Head of caudate nucleus (tissue), 42 donors: Measurements from ENCODE around the gene BRD9.
"Not testable (repeated sequence)": the region's sequence is repeated elsewhere in the genome, so short reads cannot be mapped to it uniquely, and the experiment has no call there.

Experiments
- DNase-seq, 42 donors: peaks; one replicate each; pipeline versions ENCODE4 v3.0.0 to v3.0.0-alpha.2; 2020 to 2021; ENCODE audit warnings: mixed read lengths in 7 of 42
- intact Hi-C: fragments of 100-400 bp; cut with DNase I; formaldehyde crosslinking; loops from one replicate; pipeline ENCODE4 v1.15.0; 2022

Gene BRD9

DNA sequence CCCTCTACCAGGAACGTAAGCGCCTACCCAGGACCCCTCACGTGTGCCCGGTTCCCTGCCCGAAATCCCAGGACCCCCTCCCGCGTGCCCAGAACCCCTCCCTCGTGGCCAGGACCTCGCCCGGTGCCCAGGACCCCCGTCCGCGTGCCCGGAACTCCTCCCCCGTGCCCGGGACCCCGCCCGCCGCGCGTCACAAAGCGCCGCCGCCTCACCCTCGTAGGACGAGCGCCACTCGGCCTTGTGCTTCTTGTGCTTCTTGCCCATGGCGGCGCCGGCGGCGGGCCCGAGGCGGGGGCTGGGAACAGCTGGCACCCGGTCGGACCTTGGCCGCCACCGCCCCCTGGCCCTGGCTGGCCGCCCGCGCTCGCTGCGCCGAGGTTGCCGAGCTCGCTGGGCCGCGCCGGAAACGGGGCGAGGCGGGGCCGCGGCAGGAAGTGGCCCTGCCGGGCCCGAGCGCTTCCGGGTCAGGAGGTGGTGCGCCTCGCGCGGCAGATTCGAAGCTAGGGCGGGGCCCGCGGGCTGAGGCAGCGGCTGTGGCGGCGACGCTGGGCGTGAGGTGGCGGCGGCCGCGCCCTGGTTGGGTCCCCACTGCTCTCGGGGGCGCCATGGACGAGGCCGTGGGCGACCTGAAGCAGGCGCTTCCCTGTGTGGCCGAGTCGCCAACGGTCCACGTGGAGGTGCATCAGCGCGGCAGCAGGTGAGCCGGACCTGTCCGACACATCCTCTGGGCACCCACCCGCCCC lies at the start of gene BRD9, which contains the start of gene TRIP13:
TSS of gene BRD9 (minus strand) at position 408 of the 743 bp plus-strand sequence. CDS start at position 264, 144 bp downstream.
TSS of gene TRIP13 (plus strand) at position 491 of the 743 bp plus-strand sequence. CDS start at position 606, 115 bp downstream.
- intact Hi-C loops, result loop anchor here (10.0 kb wide), 2 partner anchors 418 to 448 kb away; partner anchors contain the start of gene EXOC3
- peak; percentile 40 to 94 (median 88) for DNase-seq

DNA sequence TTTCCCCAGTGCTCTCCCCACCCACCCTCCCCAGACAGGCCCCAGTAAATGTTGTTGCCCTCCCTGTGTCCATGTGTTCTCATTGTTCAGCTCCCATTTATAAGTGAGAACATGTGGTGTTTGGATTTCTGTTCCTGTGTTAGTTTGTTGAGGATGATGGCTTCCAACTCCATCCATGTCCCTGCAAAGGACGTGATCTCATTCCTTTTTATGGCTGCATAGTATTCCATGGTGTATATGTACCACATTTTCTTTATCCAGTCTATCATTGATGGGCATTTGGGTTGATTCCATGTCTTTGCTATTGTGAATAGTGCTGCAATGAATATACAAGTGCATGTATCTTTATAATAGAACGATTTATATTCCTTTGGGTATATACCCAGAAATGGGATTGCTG lies 48.1 kb upstream of the BRD9 start:
- intact Hi-C loops, result not testable (repeated sequence)

DNA sequence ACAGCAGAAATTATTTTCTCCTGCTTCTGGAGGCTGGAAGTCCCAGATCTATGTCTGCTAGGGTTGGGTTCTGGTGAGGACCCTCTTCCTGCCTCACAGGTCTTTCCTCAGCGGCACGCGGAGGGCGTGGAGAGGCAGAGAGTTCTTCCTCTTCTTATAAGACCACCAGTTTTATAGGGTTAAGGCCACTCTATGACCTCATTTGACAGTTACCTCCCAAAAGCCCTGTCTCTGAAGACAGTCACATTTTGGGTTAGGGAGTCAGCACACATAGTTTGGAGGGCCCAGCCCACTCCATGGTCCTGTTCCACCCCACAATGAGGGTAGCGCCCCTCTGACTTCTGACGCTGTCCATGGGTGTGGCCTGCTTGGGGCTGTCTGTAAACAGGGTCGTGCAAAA lies 46.8 kb upstream of the BRD9 start:
- peak in 3 of 42 donors; percentile 3 to 22 (median 12) for DNase-seq
- intact Hi-C loops, result no loop called here

More for the DNA sequence above, 48.1 kb upstream of the BRD9 start:
- not testable (repeated sequence) for DNase-seq

DNA sequence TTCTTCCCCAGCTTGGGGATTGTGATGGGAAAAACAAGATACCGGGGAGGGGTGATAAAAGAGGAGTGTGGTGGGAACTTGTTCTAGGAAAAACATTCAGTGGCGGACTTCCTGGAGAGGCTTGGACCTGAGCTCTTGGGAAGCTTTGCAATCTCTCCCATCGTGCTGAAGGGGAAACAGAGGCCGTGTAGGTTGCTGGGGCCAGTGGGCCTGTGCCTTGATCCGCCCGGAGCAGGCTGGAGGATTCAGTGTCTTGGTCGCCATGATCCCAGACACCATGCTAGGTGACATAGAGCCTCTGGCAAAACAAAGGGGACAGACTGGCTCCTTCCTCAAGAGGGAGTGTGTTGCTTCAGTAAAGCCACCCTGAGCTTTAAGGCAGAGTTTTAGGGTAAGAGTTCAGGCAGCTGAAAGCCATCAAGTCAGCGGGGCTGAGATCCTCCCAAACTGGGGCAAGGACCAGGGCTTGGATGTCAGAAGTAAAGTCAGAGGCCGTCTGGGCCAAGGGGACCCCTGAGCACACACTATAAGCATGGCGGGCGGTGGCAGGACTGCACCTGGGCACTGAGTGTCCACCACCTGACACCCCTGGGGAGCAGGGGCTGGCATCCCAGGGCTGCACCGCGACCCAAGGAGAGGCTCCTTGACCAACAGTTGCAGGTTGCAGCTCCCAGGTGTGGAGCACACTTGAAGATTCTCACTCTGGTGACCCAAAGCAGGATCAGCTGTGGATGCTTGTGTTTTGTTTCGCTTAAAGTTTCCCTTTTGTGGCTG lies 44.7 kb upstream of the BRD9 start:
- DNase-seq, result peak in 5 of 42 donors; percentile 4 to 28 (median 11)
- intact Hi-C loops, result no loop called here

DNA sequence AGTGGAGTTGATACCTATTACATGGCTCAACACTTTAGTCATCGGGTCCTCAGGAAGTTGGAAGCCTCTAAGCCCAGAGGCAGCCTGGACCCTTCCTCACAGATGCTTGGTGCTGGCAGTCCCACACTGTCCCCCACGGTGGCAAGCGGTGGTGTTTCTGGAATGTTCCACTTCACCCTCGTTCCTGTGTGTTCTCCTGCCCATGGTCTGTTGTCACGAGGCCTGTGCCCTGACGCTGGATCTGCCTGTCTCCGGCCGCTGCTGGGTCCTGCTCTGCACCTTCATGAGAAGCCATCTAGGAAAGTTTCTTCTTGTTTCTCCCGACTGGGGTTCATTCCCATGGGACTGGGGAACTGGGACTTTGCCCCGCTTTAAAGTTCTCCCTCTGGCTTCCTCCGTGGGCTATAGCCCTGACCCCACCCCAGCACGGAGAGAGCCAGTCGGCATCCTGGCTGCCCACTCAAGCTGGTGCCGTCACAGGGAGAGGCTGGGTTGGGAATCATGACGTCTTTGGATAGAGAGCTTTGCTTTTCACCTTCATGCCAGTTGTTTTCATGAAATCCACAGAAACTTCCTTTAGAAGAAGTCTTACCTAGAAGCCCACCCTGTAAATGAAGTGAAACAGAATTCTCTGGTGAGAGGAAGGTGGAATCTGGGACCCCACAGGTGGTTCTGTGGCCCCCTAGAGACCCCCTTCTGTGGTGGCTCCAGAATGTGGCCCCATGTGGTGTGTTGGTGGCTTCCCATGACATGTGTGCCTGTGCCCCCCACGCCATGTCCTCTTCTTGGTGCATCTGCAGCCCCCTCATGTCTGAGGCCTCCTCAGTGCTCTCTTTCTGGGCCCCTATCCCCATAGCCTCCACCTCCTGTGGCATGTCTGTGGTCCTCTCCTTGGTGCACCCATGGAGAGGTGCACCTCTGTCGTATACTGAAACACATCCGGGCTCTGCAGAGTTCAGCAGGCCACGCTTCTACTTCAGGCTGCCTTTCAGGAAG lies 43.8 kb upstream of the BRD9 start:
- DNase-seq, result peak in 4 of 42 donors; percentile 2 to 34 (median 14)

DNA sequence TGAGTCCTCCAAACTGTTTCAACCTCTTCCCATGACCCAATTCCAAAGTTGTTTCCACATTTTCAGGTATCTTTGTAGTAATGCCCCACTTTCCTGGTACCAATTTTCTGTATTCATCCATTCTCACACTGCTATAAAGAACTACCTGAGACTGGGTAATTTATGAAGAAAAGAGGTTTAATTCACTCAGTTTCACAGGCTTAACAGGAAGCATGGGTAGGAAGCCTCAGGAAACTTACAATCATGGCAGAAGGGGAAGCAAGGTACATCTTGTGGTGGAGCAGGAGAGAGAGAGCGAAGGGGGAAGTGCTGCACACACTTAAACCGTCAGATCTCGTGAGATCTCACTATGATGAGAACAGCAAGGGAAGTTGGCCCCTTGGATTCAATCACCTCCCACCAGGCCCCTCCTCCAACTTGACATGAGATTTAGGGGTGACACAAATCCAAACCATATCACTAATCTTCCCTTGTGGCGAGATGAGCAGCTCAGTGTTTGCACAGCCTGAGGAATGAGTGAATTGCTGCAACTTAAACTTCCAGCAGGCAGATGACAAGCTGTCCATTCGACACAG lies 43.0 kb upstream of the BRD9 start:
- intact Hi-C loops, result no loop called here
- no peak for DNase-seq

More for the DNA sequence above, 43.8 kb upstream of the BRD9 start:
- intact Hi-C loops, result no loop called here

DNA sequence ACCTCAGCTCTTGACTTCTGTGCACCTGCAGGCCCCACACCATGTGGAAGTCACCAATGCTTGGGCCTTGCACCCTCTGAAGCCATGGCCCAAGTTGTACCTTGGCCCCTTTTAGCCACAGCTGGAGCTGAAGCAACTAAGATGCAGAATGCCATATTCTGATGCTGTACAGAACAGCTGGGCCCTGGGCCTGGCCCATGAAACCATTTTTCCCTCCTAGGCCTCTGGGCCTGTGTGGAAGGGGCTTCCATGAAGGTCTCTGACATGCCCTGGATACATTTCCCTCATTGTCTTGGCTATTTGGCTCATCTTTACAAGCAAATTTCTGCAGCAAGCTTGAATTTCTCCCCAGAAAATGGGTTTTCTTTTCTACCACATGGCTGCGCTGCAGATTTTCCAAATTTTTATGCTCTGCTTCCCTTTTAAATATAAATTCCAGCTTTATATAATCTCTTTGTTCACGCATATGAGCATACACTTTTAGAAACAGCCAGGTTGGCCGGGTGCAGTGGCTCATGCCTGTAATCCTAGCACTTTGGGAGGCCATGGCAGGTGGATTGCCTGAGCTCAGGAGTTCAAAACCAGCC lies 41.9 kb upstream of the BRD9 start:
- peak in 1 of 42 donors; percentile 24 for DNase-seq
- intact Hi-C loops, result not testable (repeated sequence)

DNA sequence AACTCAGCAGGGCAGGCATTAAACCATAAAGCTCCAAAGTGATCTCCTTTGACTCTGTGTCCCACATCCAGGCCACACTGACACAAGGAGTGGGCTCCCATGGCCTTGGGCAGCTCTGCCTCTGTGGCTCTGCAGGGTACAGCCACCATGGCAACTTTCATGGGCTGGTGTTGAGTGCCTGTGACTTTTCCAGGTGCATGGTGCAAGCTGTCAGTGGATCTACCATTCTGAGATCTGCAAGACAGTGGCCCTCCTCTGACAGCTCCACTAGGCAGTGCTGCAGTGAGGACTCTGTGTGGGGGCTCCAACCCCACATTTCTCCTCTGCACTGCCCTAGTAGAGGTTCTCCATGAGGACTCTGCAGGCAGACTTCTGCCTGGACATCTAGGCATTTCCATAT lies 41.4 kb upstream of the BRD9 start:
- peak in 3 of 42 donors; percentile 4 to 23 (median 8) for DNase-seq
- intact Hi-C loops, result not testable (repeated sequence)

DNA sequence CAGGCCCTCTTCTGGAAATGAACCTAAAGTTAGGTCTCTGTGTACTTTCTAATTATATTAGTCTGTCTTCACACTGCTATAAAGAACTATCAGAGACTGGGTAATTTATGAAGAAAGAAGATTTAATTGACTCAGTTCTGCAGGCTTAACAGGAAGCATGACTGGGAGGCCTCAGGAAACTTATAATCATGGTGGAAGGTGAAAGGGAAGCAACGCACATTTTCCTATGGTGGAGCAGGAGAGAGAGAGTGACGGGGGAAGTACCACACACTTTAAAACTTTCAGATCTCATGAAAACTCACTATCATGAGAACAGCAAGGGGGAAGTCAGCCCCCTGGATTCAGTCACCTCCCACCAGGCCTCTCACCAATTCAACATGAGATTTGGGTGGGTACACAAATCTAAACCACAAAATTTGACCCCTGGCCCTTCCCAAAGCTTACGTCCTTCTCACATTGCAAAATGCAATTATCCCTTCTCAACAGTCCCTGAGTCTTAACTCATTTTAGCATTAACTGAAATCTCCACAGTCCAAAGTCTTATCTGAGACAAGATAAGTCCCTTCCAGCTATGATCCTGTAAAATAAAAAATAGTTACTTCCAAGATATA lies 40.8 kb upstream of the BRD9 start:
- peak in 1 of 42 donors; percentile 4 for DNase-seq
- intact Hi-C loops, result no loop called here

DNA sequence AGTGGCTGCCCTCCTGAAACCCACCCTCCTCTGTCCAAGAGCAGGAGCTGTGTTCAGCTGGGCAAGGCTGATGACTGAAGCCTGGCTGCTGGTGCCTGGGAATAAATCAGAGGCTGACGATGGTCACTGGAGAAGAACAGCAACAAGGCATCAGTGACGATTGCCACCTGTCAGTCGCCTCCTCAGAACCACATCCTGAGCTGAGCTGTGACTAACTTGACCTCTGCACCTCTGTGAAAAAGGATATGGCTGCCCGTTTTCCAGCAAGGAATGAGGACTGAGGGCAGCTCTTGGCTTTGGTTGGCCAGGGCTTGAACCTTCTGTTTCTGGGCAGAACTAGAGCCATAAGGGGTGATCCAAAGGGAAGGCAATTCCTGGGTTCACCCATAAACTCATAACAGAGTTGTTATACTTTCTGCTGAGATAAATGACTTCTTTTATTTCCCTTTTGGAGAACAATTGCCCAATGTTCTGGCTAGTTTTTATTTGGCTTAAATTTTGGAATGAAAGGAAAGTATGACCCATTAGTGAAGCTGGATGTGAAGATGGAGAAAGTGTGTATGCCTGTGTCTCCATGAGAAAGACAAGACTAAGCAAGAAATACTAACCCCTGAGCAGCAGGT lies 40.1 kb upstream of the BRD9 start:
- intact Hi-C loops, result no loop called here
- DNase-seq, result peak in 3 of 42 donors; percentile 5 to 23 (median 23)

DNA sequence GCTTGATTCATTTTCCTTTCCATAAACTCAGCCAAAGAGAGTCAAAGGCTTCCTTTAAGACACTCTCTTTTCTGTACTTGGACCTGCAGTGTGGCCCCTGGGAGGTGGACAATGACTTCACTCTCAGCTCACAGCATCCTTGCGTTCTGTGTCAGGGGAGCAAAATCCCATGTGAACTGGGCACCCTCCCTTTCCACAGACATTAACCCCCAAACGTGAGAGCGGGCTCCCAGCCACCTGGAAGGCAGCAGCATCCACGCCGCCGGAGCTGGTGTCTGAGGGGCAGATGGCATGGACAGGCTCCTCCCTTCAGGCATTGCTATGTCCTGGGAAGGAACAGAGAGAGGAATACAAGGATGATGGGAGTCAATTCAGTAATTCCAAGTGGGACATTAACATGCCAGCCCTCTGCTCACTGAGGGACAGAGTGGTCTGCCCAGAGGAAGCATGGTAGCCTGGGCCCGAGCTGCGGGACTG lies 39.6 kb upstream of the BRD9 start:
- intact Hi-C loops, result no loop called here
- DNase-seq, result peak in 2 of 42 donors; percentile 12 to 35

DNA sequence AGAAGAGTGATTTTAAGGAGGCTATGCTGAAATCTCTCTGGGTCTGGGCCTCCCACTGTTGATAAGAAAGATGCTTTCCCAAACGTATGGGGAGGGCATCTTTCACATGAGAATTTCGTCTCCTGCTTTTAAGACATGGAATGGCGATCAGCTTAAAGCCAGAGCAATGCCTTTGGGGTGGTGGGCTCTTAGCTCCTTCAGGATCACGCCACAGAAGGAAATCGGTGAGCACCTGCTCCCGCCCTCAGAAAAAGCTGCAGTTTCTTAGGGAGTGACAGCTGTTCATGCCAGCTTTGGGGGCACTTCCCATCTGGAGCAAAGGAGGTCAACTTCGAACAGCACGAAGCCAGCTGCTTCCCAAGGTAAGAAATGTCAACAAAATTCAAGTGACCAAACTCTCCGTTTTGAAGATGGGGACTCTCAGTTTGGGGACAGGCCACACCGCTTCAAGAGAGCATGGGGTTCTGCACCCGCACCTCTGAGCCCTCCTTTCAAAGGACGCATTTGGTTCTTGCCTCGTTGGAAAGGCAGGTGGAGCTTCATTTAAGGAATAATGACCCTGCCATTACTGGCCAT lies 39.1 kb upstream of the BRD9 start:
- intact Hi-C loops, result no loop called here
- peak in 3 of 42 donors; percentile 5 to 16 (median 15) for DNase-seq

DNA sequence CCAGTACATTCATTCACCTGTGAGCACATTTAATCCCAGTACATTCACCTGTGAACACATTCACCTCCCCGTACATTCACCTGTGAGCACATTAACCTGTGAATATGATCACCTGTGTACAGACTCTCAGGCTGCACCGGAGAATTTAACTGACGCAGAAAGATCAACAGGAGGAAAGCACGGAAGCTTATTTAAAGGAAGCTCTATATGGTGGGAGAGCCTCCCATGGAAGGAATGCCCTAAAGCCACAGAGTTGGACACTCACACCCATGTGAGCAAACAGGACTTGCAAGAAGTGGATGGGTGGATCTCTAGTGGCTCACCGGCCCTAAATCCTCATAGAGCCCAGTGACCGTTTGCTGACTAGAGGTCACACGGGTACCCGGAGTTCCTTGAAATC lies 38.3 kb upstream of the BRD9 start:
- intact Hi-C loops, result no loop called here
- DNase-seq, result no peak

DNA sequence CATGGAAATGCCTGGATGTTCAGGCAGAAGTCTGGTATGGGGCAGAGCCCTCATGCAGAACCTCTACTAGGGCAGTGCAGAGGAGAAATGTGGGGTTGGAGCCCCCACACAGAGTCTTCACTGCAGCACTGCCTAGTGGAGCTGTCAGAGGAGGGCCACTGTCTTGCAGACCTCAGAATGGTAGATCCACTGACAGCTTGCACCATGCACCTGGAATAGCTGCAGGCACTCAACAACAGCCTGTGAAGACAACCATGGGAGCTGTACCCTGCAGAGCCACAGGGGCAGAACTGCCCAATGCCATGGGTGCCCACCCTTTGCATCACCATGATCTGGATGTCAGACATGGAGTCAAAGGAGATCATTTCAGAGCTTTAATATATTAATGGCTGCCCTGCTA lies 37.0 kb upstream of the BRD9 start:
- intact Hi-C loops, result loop anchor here (10.0 kb wide), 1 partner anchor 235 kb away; no protein-coding TSS in a partner anchor
- peak in 3 of 42 donors; percentile 4 to 13 (median 8) for DNase-seq

DNA sequence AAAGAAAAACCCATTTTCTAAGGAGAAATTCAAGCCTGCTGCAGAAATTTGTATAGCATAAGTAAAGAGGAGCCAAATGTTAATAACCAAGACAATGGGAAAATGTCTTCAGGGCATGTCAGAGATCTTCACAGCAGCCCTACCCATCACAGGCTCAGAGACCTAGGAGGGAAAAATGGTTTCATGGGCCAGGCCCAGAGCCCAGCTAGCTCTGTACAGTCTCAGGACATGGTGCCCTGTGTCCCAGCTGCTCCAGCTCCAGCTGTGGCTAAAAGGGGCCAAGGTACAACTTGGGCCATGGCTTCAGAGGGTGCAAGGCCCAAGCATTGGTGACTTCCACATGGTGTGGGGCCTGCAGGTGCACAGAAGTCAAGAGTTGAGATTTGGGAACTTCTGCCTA lies 36.6 kb upstream of the BRD9 start:
- peak in 1 of 42 donors; percentile 24 for DNase-seq

More for the DNA sequence above, 36.6 kb upstream of the BRD9 start:
- intact Hi-C loops, result loop anchor here (10.0 kb wide), 1 partner anchor 236 kb away; no protein-coding TSS in a partner anchor
